ENCODE data around the gene KCNMA1. TPM values are rescaled to one million over a fixed set of nuclear protein-coding genes. Genes with fewer than 3 reads are reported as not detected.

The KCNMA1 gene
- total RNA-seq, 4 donors from 2014 or later = 68.4 to 170 (median 119) TPM

DNA sequence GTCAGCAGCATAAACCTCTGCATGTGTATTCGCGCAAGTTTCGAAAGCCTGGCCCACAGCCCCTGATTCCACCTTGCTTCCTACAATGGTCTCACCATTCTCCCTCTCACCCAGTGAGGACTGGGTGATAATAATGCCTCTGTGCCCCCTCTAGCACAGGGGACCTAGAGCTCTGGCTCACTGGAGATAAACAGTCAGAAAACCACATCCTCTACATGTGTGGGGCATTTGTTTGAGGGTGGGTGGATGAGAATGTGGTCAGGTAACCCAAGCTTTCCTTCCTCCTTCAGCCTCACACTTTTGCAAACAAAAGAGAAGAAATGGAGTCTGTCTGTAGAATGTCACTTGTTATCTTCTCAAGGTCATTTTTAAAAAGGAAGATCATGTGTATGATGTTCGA lies 373.5 kb downstream of the KCNMA1 start:
- Histone ChIP-seq H3K27ac (no peak overlapping the region), H3K36me3 (no peaks in the 10 kb centered on the region), H3K4me1 (no peaks in the 10 kb centered on the region), H3K27me3 (no peaks in the 10 kb centered on the region), H3K9me3 (no peaks in the 10 kb centered on the region), H3K4me3 (no peak overlapping the region)
- WGBS, 2 donors (ENCODE audit: low coverage in 1 of 2) = 78 to 82% methylated on average over 1 to 4 of the region's 4 CpGs
- in situ Hi-C loops (cut with MboI; ENCODE audit: low pct_ligation_motif_present in 1 of 4, low pct_unique_long_range_greater_than_20kb in 1 of 4, low sequenced_read_pairs in 3 of 4) = no loop called here
- no peak for DNase-seq
- TF ChIP-seq EP300 (IDR thresholded peaks at IDR 0.05; ENCODE audit: low read depth) (no peak), POLR2A (IDR thresholded peaks at IDR 0.05) (no peak), POLR2AphosphoS5 (IDR thresholded peaks at IDR 0.05) (no peak)
- TF ChIP-seq, protein P1, sequence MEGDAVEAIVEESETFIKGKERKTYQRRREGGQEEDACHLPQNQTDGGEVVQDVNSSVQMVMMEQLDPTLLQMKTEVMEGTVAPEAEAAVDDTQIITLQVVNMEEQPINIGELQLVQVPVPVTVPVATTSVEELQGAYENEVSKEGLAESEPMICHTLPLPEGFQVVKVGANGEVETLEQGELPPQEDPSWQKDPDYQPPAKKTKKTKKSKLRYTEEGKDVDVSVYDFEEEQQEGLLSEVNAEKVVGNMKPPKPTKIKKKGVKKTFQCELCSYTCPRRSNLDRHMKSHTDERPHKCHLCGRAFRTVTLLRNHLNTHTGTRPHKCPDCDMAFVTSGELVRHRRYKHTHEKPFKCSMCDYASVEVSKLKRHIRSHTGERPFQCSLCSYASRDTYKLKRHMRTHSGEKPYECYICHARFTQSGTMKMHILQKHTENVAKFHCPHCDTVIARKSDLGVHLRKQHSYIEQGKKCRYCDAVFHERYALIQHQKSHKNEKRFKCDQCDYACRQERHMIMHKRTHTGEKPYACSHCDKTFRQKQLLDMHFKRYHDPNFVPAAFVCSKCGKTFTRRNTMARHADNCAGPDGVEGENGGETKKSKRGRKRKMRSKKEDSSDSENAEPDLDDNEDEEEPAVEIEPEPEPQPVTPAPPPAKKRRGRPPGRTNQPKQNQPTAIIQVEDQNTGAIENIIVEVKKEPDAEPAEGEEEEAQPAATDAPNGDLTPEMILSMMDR (IDR thresholded peaks at IDR 0.05) = no peak
- intact Hi-C loops (cut with DNase I; ENCODE audit: low total_unique reads) = no loop called here

DNA sequence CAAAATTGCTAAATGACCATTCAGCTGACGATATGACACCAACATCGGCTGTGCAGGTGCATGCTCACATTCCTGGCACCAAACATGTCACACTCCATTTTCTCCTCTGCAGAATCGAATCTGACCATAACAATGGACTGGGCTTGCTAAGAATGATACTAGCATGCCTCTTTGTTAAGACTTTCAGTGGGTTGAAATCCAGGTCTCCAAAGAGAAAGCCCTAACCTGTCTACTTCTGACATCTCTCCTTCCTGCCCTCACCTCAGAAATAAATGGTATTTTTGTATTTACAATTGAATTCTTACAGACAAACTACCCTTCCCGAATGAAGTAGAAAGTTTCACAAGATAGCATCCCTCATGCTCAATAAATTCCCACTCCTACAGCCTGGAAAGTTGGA lies 373.9 kb downstream of the KCNMA1 start:
- H3K27me3 ChIP-seq = no peaks in the 10 kb centered on the region
- H3K36me3 ChIP-seq = no peaks in the 10 kb centered on the region
- DNase-seq = no peak
- H3K4me1 ChIP-seq = no peaks in the 10 kb centered on the region
- no peaks in the 10 kb centered on the region for H3K9me3 ChIP-seq
- no peak overlapping the region for H3K4me3 ChIP-seq
- intact Hi-C loops (cut with DNase I; ENCODE audit: low total_unique reads) = no loop called here
- WGBS, 2 donors (ENCODE audit: low coverage in 1 of 2) = 68 to 73% methylated on average over 2 to 4 of the region's 4 CpGs
- TF ChIP-seq POLR2A (IDR thresholded peaks at IDR 0.05) = no peak
- TF ChIP-seq, protein P1 (IDR thresholded peaks at IDR 0.05) = no peak
- TF ChIP-seq EP300 (IDR thresholded peaks at IDR 0.05; ENCODE audit: low read depth) = no peak
- no peak overlapping the region for H3K27ac ChIP-seq
- in situ Hi-C loops (cut with MboI; ENCODE audit: low pct_ligation_motif_present in 1 of 4, low pct_unique_long_range_greater_than_20kb in 1 of 4, low sequenced_read_pairs in 3 of 4) = no loop called here

DNA sequence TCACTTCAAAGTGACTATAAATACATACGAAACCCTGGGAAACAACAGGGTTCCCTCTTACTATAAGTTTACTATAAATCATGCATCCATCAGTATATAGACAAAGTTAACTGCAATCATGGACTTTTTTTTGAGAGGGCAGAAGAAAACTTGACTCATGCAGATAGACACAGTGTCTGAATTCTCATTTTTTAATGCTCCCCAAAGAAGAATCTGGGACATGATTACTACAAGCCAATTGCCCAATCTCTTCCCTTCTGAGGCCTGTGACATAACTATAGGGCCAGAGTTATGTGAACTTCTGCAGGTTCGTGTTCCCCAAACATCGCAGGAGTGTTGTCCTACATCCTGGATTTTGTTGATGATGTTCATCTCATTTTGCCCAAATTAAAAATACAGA lies 376.5 kb downstream of the KCNMA1 start:
- no peaks in the 10 kb centered on the region for H3K27me3 ChIP-seq
- no peak for DNase-seq
- H3K9me3 ChIP-seq = no peaks in the 10 kb centered on the region
- H3K4me3 ChIP-seq = no peak overlapping the region
- WGBS, 2 donors (ENCODE audit: low coverage in 1 of 2) = 88 to 90% methylated on average over 1 to 3 of the region's 3 CpGs
- no peaks in the 10 kb centered on the region for H3K4me1 ChIP-seq
- no peak for TF ChIP-seq EP300 (IDR thresholded peaks at IDR 0.05; ENCODE audit: low read depth)
- no peak for TF ChIP-seq POLR2AphosphoS5 (IDR thresholded peaks at IDR 0.05)
- TF ChIP-seq POLR2A (IDR thresholded peaks at IDR 0.05) = no peak
- TF ChIP-seq, protein P1 (IDR thresholded peaks at IDR 0.05) = no peak
- no peak overlapping the region for H3K27ac ChIP-seq
- in situ Hi-C loops (cut with MboI; ENCODE audit: low pct_ligation_motif_present in 1 of 4, low pct_unique_long_range_greater_than_20kb in 1 of 4, low sequenced_read_pairs in 3 of 4) (no loop called here), intact Hi-C loops (cut with DNase I; ENCODE audit: low total_unique reads) (no loop called here)
- H3K36me3 ChIP-seq = no peaks in the 10 kb centered on the region

GRCh38 chr10:77259171-77259874 lies 378.3 kb downstream of the KCNMA1 start:
- 73 to 82% methylated on average over 4 of the region's 4 CpGs for WGBS, 2 donors (ENCODE audit: low coverage in 1 of 2)
- Histone ChIP-seq H3K27ac (no peak overlapping the region), H3K9me3 (no peaks in the 10 kb centered on the region), H3K4me3 (no peak overlapping the region), H3K36me3 (no peaks in the 10 kb centered on the region), H3K27me3 (no peaks in the 10 kb centered on the region), H3K4me1 (no peaks in the 10 kb centered on the region)
- intact Hi-C loops (cut with DNase I; ENCODE audit: low total_unique reads) (no loop called here), in situ Hi-C loops (cut with MboI; ENCODE audit: low pct_ligation_motif_present in 1 of 4, low pct_unique_long_range_greater_than_20kb in 1 of 4, low sequenced_read_pairs in 3 of 4) (no loop called here)
- TF ChIP-seq POLR2A (IDR thresholded peaks at IDR 0.05) (no peak), POLR2AphosphoS5 (IDR thresholded peaks at IDR 0.05) (no peak), EP300 (IDR thresholded peaks at IDR 0.05; ENCODE audit: low read depth) (no peak)
- TF ChIP-seq, protein P1 (IDR thresholded peaks at IDR 0.05) = no peak
- no peak for DNase-seq
